ENCODE data around the gene LMOD3.

DNA sequence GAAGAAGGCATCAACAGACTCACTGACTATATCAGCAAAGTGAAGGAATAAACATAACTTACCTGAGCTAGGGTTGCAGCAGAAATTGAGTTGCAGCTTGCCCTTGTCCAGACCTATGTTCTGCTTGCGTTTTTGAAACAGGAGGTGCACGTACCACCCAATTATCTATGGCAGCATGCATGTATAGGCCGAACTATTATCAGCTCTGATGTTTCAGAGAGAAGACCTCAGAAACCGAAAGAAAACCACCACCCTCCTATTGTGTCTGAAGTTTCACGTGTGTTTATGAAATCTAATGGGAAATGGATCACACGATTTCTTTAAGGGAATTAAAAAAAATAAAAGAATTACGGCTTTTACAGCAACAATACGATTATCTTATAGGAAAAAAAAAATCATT, 17.8 kb downstream of the LMOD3 start:
- TF ChIP-seq, protein P1, sequence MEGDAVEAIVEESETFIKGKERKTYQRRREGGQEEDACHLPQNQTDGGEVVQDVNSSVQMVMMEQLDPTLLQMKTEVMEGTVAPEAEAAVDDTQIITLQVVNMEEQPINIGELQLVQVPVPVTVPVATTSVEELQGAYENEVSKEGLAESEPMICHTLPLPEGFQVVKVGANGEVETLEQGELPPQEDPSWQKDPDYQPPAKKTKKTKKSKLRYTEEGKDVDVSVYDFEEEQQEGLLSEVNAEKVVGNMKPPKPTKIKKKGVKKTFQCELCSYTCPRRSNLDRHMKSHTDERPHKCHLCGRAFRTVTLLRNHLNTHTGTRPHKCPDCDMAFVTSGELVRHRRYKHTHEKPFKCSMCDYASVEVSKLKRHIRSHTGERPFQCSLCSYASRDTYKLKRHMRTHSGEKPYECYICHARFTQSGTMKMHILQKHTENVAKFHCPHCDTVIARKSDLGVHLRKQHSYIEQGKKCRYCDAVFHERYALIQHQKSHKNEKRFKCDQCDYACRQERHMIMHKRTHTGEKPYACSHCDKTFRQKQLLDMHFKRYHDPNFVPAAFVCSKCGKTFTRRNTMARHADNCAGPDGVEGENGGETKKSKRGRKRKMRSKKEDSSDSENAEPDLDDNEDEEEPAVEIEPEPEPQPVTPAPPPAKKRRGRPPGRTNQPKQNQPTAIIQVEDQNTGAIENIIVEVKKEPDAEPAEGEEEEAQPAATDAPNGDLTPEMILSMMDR (optimal IDR thresholded peaks at IDR 0.05 in 1 of 3, IDR thresholded peaks at IDR 0.05 in 1 of 3, conservative IDR thresholded peaks at IDR 0.05 in 1 of 3; ENCODE audit: extremely low read depth in 1 of 3, insufficient read depth in 2 of 3, low read length in 3 of 3) = no peak
- no peak for TF ChIP-seq EZH2 (IDR thresholded peaks at IDR 0.05; ENCODE audit: low read length)
